Thyroid gland (tissue), 4 donors: ENCODE results near the gene GRB10.

Source experiments
- POLR2A ChIP-seq, 2 donors: fragments of 450-650 bp; IDR thresholded peaks; one replicate each; pipeline ENCODE4 v1.6.1; 2017; ENCODE audit warnings: antibody characterized with exemption in 2 of 2, mild to moderate bottlenecking in 2 of 2, moderate library complexity in 1 of 2
- TF ChIP-seq, protein P1 (sequence below), 6 experiments: fragments of 200-600 bp in 3 of 6; fragments of 450-650 bp in 3 of 6; sonication (generic) in 3 of 6; IDR thresholded peaks; one replicate each; pipeline ENCODE4 v1.5.1; 2016 to 2019; ENCODE audit warnings: antibody characterized with exemption in 6 of 6, mild to moderate bottlenecking in 2 of 6, inconsistent platforms in 1 of 6, moderate library complexity in 1 of 6

DNA sequence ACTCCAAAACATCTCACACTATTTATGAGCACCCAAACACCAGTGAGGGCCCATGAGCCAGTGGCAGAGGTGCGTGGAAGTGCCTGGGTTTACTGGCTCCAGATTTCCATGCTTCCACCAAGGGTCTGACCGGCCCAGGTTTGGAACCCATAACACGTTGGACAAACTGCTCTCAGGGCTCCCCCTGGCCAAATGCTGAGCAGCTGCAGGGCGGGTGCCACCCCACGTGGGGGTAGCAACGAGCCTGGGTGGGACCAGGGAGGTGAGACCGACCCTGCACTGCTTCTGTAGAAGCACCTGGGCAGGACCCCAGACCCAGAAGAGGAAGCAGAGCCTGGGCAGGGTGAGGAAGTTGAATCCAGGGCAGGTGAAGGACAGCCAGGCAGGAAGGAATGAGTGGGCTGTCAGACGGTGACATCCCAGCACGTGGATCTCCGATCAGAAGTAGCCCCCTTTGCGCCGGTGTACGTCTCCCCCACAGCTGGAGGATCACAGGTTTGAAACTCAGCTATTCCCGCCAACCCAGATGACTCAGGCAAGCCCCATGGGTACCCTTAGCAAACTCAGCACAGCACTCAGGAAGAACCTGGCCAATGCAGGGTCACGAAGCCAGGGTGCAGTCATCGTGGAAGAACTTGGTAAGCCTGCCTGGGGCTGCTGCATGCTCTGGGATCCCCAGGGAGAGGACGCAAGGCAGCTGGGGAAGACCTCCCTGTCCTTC is 117.1 kb downstream of the GRB10 start:
- TF ChIP-seq, protein P1, sequence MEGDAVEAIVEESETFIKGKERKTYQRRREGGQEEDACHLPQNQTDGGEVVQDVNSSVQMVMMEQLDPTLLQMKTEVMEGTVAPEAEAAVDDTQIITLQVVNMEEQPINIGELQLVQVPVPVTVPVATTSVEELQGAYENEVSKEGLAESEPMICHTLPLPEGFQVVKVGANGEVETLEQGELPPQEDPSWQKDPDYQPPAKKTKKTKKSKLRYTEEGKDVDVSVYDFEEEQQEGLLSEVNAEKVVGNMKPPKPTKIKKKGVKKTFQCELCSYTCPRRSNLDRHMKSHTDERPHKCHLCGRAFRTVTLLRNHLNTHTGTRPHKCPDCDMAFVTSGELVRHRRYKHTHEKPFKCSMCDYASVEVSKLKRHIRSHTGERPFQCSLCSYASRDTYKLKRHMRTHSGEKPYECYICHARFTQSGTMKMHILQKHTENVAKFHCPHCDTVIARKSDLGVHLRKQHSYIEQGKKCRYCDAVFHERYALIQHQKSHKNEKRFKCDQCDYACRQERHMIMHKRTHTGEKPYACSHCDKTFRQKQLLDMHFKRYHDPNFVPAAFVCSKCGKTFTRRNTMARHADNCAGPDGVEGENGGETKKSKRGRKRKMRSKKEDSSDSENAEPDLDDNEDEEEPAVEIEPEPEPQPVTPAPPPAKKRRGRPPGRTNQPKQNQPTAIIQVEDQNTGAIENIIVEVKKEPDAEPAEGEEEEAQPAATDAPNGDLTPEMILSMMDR (IDR thresholded peaks at IDR 0.05), result no peak
- no peak for TF ChIP-seq POLR2A (IDR thresholded peaks at IDR 0.05)
